Astrocyte (in vitro differentiated cells and primary cell): ENCODE measurements around the gene TUFT1. TPM values are rescaled to one million over a fixed set of nuclear protein-coding genes. Genes with fewer than 3 reads are reported as not detected.

Experiments used
- DNase-seq: peaks from one replicate; pipeline ENCODE4 v3.0.0-alpha.2; 2010; ENCODE audit warnings: low read depth
- FAIRE-seq: peaks from 2 replicates; lab custom pipeline; 2011; peaks lifted over from hg19 to GRCh38; lab: Jason Lieb, UNC
- H2AFZ ChIP-seq: 2 replicates; pipeline ENCODE4 v1.6.0; 2012; ENCODE audit warnings: low read depth, low read length, inconsistent platforms
- H3K27ac ChIP-seq: 2 replicates; pipeline ENCODE4 v1.5.1; 2011; ENCODE audit warnings: low read depth, low read length, inconsistent platforms
- H3K27me3 ChIP-seq: 2 replicates; pipeline ENCODE4 v1.6.0; 2011; ENCODE audit warnings: low read length, inconsistent platforms; ENCODE audit not compliant: insufficient read depth
- H3K36me3 ChIP-seq: 2 replicates; pipeline ENCODE4 v1.5.1; 2011; ENCODE audit warnings: low read length, inconsistent platforms; ENCODE audit not compliant: insufficient read depth
- H3K4me1 ChIP-seq: 2 replicates; pipeline ENCODE4 v1.5.1; 2011; ENCODE audit warnings: low read length, inconsistent platforms; ENCODE audit not compliant: insufficient read depth
- H3K4me2 ChIP-seq: 2 replicates; pipeline ENCODE4 v1.6.0; 2012; ENCODE audit warnings: low read length, inconsistent platforms
- H3K4me3 ChIP-seq: 2 replicates; pipeline ENCODE4 v1.5.1; 2011; ENCODE audit warnings: low read depth, mild to moderate bottlenecking, low read length, inconsistent platforms; ENCODE audit not compliant: insufficient read depth
- H3K79me2 ChIP-seq: 2 replicates; pipeline ENCODE4 v1.6.0; 2012; ENCODE audit warnings: mild to moderate bottlenecking, low read length, inconsistent platforms; ENCODE audit not compliant: insufficient read depth
- H3K9ac ChIP-seq: 2 replicates; pipeline ENCODE4 v1.6.0; 2012; ENCODE audit warnings: mild to moderate bottlenecking, low read length, inconsistent platforms
- H3K9me3 ChIP-seq: 2 replicates; pipeline ENCODE4 v1.5.1; 2012; ENCODE audit warnings: low read depth, mild to moderate bottlenecking, low read length, inconsistent platforms; ENCODE audit not compliant: insufficient read depth
- H4K20me1 ChIP-seq: 2 replicates; pipeline ENCODE4 v1.6.0; 2012; ENCODE audit warnings: low read length, inconsistent platforms; ENCODE audit not compliant: insufficient read depth
- H3K27ac Mint-ChIP-seq: one replicate; pipeline ENCODE4 v1.8.0; 2021; ENCODE audit warnings: mild to moderate bottlenecking, mixed read lengths; ENCODE audit not compliant: unreplicated experiment
- H3K27me3 Mint-ChIP-seq: one replicate; pipeline ENCODE4 v1.8.0; 2021; ENCODE audit warnings: low read depth, mixed read lengths; ENCODE audit not compliant: unreplicated experiment
- H3K36me3 Mint-ChIP-seq: one replicate; pipeline ENCODE4 v1.8.0; 2021; ENCODE audit warnings: low read depth, mixed read lengths; ENCODE audit not compliant: unreplicated experiment
- H3K4me1 Mint-ChIP-seq: one replicate; pipeline ENCODE4 v1.8.0; 2021; ENCODE audit warnings: low read depth, mixed read lengths; ENCODE audit not compliant: unreplicated experiment
- H3K4me3 Mint-ChIP-seq: one replicate; pipeline ENCODE4 v1.8.0; 2021; ENCODE audit warnings: mild to moderate bottlenecking, moderate library complexity, mixed read lengths; ENCODE audit not compliant: unreplicated experiment
- H3K9me3 Mint-ChIP-seq: one replicate; pipeline ENCODE4 v1.8.0; 2021; ENCODE audit warnings: mild to moderate bottlenecking, mixed read lengths; ENCODE audit not compliant: unreplicated experiment
- EZH2 ChIP-seq: IDR thresholded peaks from 2 replicates; pipeline ENCODE4 v1.6.1; 2012; ENCODE audit warnings: mild to moderate bottlenecking, low read length, inconsistent platforms; ENCODE audit not compliant: insufficient read depth
- total RNA-seq: library from RNA; stranded (reverse); gene quantifications from 2 replicates; pipeline ENCODE4 v1.2.1, GENCODE V29; 2021
- TF ChIP-seq, protein P1 (sequence below): IDR thresholded peaks from 2 replicates; pipeline ENCODE4 v1.5.1; 2011; ENCODE audit warnings: low read depth, mild to moderate bottlenecking, inconsistent platforms, low read length, moderate library complexity; ENCODE audit not compliant: insufficient read depth

The TUFT1 gene
- total RNA-seq, 1 donor from 2014 or later, result 90.6 TPM

DNA sequence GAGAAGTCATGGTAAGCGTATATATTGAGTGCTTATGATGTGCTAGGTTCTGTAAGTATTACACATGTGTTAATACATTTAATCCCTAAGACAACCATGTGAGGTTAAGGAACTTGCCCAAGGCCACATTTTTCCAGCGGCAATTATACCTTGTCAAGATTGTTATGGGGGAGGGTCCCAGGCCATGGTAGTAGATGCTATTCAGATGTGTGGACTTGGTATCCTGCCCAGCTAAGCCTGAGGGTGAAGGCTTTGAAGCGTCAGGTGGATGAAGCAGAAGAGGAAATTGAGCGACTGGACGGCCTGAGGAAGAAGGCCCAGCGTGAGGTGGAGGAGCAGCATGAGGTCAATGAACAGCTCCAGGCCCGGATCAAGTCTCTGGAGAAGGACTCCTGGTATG lies 3.6 kb upstream of the TUFT1 start:
- Mint-ChIP-seq H3K4me1 (peaks cover 32% of the 10 kb centered on the region), H3K27ac (peak overlapping the region; percentile 100), H3K27me3 (no peaks in the 10 kb centered on the region), H3K4me3 (peak overlapping the region; percentile 40), H3K9me3 (no peaks in the 10 kb centered on the region), H3K36me3 (no peaks in the 10 kb centered on the region)
- H2AFZ ChIP-seq, result peak overlapping the region; percentile 26
- peaks cover 13% of the 10 kb centered on the region for H3K79me2 ChIP-seq
- H3K9me3 ChIP-seq, result no peaks in the 10 kb centered on the region
- no peak overlapping the region for H3K4me3 ChIP-seq
- H3K4me2 ChIP-seq, result peak overlapping the region; percentile 51
- TF ChIP-seq EZH2, result no peak
- TF ChIP-seq, protein P1, sequence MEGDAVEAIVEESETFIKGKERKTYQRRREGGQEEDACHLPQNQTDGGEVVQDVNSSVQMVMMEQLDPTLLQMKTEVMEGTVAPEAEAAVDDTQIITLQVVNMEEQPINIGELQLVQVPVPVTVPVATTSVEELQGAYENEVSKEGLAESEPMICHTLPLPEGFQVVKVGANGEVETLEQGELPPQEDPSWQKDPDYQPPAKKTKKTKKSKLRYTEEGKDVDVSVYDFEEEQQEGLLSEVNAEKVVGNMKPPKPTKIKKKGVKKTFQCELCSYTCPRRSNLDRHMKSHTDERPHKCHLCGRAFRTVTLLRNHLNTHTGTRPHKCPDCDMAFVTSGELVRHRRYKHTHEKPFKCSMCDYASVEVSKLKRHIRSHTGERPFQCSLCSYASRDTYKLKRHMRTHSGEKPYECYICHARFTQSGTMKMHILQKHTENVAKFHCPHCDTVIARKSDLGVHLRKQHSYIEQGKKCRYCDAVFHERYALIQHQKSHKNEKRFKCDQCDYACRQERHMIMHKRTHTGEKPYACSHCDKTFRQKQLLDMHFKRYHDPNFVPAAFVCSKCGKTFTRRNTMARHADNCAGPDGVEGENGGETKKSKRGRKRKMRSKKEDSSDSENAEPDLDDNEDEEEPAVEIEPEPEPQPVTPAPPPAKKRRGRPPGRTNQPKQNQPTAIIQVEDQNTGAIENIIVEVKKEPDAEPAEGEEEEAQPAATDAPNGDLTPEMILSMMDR, result no peak
- no peaks in the 10 kb centered on the region for H3K36me3 ChIP-seq
- no peaks in the 10 kb centered on the region for H3K27me3 ChIP-seq
- peak overlapping the region; percentile 73 for H3K27ac ChIP-seq
- peaks cover 31% of the 10 kb centered on the region for H3K4me1 ChIP-seq
- H4K20me1 ChIP-seq, result peaks cover 9% of the 10 kb centered on the region
- FAIRE-seq (no peak), DNase-seq (no peak)
- H3K9ac ChIP-seq, result peak overlapping the region; percentile 42

DNA sequence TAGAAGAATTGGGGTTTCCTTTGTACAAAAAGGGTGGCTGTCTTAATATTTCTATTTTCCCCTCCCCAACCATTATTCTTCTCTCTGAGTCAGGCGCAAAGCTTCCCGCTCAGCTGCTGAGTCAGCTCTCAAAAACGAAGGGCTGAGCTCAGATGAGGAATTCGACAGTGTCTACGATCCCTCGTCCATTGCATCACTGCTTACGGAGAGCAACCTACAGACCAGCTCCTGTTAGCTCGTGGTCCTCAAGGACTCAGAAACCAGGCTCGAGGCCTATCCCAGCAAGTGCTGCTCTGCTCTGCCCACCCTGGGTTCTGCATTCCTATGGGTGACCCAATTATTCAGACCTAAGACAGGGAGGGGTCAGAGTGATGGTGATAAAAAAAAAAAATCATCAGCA lies 3.0 kb upstream of the TUFT1 start:
- peak overlapping the region; percentile 26 for H2AFZ ChIP-seq

More for the DNA sequence above, 3.0 kb upstream of the TUFT1 start:
- Histone ChIP-seq H3K4me3 (no peak overlapping the region), H3K9me3 (no peaks in the 10 kb centered on the region), H3K9ac (peak overlapping the region; percentile 42), H3K36me3 (no peaks in the 10 kb centered on the region), H3K27me3 (no peaks in the 10 kb centered on the region), H3K4me2 (peak overlapping the region; percentile 51), H3K79me2 (peaks cover 19% of the 10 kb centered on the region), H4K20me1 (peaks cover 15% of the 10 kb centered on the region), H3K4me1 (peaks cover 36% of the 10 kb centered on the region), H3K27ac (peak overlapping the region; percentile 73)
- FAIRE-seq (no peak), DNase-seq (peak; percentile 99)
- H3K9me3 Mint-ChIP-seq, result no peaks in the 10 kb centered on the region
- TF ChIP-seq, protein P1, result no peak
- no peak for TF ChIP-seq EZH2
- H3K27ac Mint-ChIP-seq, result peak overlapping the region; percentile 100
- H3K36me3 Mint-ChIP-seq, result no peaks in the 10 kb centered on the region
- H3K4me1 Mint-ChIP-seq, result peaks cover 38% of the 10 kb centered on the region
- no peak overlapping the region for H3K4me3 Mint-ChIP-seq
- H3K27me3 Mint-ChIP-seq, result no peaks in the 10 kb centered on the region
